Keratinocyte (primary cell): ENCODE results near the gene P4HB. TPM values are rescaled to one million over a fixed set of nuclear protein-coding genes. Genes with fewer than 3 reads are reported as not detected.
A peak's percentile ranks its signal among the peaks of the same experiment; 100 is the strongest.

Experiments
- DNase-seq: peaks from one replicate; pipeline ENCODE4 v3.0.0-alpha.2; 2011; ENCODE audit warnings: low read depth, missing footprints, low spot score
- FAIRE-seq: peaks from 2 replicates; lab custom pipeline; 2011; peaks lifted over from hg19 to GRCh38; lab: Jason Lieb, UNC
- H2AFZ ChIP-seq: 2 replicates; pipeline ENCODE4 v1.6.0; 2012; ENCODE audit warnings: low read length, control low read depth, inconsistent platforms; ENCODE audit not compliant: control insufficient read depth
- H3K27ac ChIP-seq: 2 replicates; pipeline ENCODE4 v1.5.1; 2011; ENCODE audit warnings: low read length; ENCODE audit not compliant: control insufficient read depth, insufficient read depth
- H3K27me3 ChIP-seq: 3 replicates; pipeline ENCODE4 v1.6.0; 2011; ENCODE audit warnings: low read length; ENCODE audit not compliant: control insufficient read depth, insufficient read depth; ENCODE audit errors: extremely low read depth
- H3K36me3 ChIP-seq, 2 experiments: 2 replicates in 1 of 2; 3 replicates in 1 of 2; pipeline ENCODE4 v1.5.1; 2011; ENCODE audit warnings: low read length in 2 of 2, mild to moderate bottlenecking in 1 of 2; ENCODE audit not compliant: control insufficient read depth in 2 of 2, insufficient read depth in 2 of 2; ENCODE audit errors: extremely low read depth in 1 of 2
- H3K4me1 ChIP-seq: 3 replicates; pipeline ENCODE4 v1.5.1; 2011; ENCODE audit warnings: low read length; ENCODE audit not compliant: control insufficient read depth, insufficient read depth; ENCODE audit errors: extremely low read depth
- H3K4me2 ChIP-seq: 3 replicates; pipeline ENCODE4 v1.6.0; 2011; ENCODE audit warnings: low read depth, low read length; ENCODE audit not compliant: control insufficient read depth, insufficient read depth; ENCODE audit errors: extremely low read depth
- H3K4me3 ChIP-seq, 3 experiments: fragments of 200-600 bp in 1 of 3; sonication (generic) in 1 of 3; 2 replicates in 2 of 3; 3 replicates in 1 of 3; pipeline ENCODE4 v1.5.1; 2011 to 2016; ENCODE audit warnings: low read length in 3 of 3, mild to moderate bottlenecking in 3 of 3, control low read depth in 2 of 3, inconsistent platforms in 1 of 3, low read depth in 1 of 3, mixed read lengths in 1 of 3, mixed run types in 1 of 3, moderate library complexity in 1 of 3; ENCODE audit not compliant: control insufficient read depth in 2 of 3, insufficient read depth in 2 of 3; ENCODE audit errors: extremely low read depth in 1 of 3
- H3K79me2 ChIP-seq: 2 replicates; pipeline ENCODE4 v1.6.0; 2012; ENCODE audit warnings: low read length; ENCODE audit not compliant: control insufficient read depth, insufficient read depth
- H3K9ac ChIP-seq: 3 replicates; pipeline ENCODE4 v1.6.0; 2011; ENCODE audit warnings: low read length; ENCODE audit not compliant: control insufficient read depth, insufficient read depth; ENCODE audit errors: extremely low read depth
- H3K9me1 ChIP-seq: 3 replicates; pipeline ENCODE4 v1.6.0; 2011; ENCODE audit warnings: low read length; ENCODE audit not compliant: control insufficient read depth, insufficient read depth; ENCODE audit errors: extremely low read depth
- H3K9me3 ChIP-seq: 2 replicates; pipeline ENCODE4 v1.5.1; 2012; ENCODE audit warnings: low read depth, low read length; ENCODE audit not compliant: control insufficient read depth
- H4K20me1 ChIP-seq: 3 replicates; pipeline ENCODE4 v1.6.0; 2011; ENCODE audit warnings: low read length; ENCODE audit not compliant: control insufficient read depth, insufficient read depth; ENCODE audit errors: extremely low read depth
- CTCF ChIP-seq, 3 experiments: IDR thresholded peaks in 1 of 3; conservative IDR thresholded peaks in 1 of 3; optimal IDR thresholded peaks in 1 of 3; 2 replicates in 2 of 3; 3 replicates in 1 of 3; pipeline versions ENCODE3 to v1.5.1; 2011; ENCODE audit warnings: low read length in 3 of 3, mild to moderate bottlenecking in 3 of 3, moderate library complexity in 2 of 3, control low read depth in 1 of 3, inconsistent platforms in 1 of 3; ENCODE audit not compliant: insufficient read depth in 2 of 3; ENCODE audit errors: extremely low read depth in 1 of 3
- EZH2 ChIP-seq: IDR thresholded peaks from one replicate; pipeline ENCODE4 v1.6.1; 2012; ENCODE audit warnings: inconsistent platforms, mild to moderate bottlenecking, low read length, moderate library complexity
- dilution Hi-C: fragments of 300-500 bp; cut with MboI; formaldehyde crosslinking; loops from one replicate; pipeline ENCODE4 v1.7.0; 2020; ENCODE audit warnings: low sequenced_read_pairs; ENCODE audit not compliant: extremely low pct_ligation_motif_present
- polyA plus RNA-seq, 5 experiments: library from polyadenylated mRNA; depleted of rRNA in 3 of 5; stranded (reverse) in 3 of 5; stranded (forward) in 1 of 5; unstranded in 1 of 5; fragments of >200 nt; gene quantifications; 1 replicate in 1 of 5; 2 replicates in 3 of 5; 3 replicates in 1 of 5; pipeline versions ENCODE4 v1.2.1 to v1.2.3, GENCODE V29; 2011 to 2012; ENCODE audit warnings: missing spikeins in 2 of 5, low read depth in 1 of 5, low replicate concordance in 1 of 5

P4HB gene
- polyA plus RNA-seq, 1 donor (not counting 4 experiments of a cell fraction or from before 2014, with no cell fraction given): 149 TPM

GRCh38 chr17:81867991-81868673 is 7.8 kb upstream of the P4HB start:
- Histone ChIP-seq H3K4me3 (no peak overlapping the region), H3K27ac (peak overlapping the region; percentile 40), H3K9ac (peak overlapping the region; percentile 22), H3K9me1 (peaks cover 5% of the 10 kb centered on the region), H3K4me1 (peaks cover 32% of the 10 kb centered on the region), H3K4me2 (peak overlapping the region; percentile 10), H3K9me3 (no peaks in the 10 kb centered on the region), H3K36me3 (peaks cover 19 to 34% of the 10 kb centered on the region in 2 experiments), H3K27me3 (no peaks in the 10 kb centered on the region), H3K79me2 (peaks cover 48% of the 10 kb centered on the region), H2AFZ (no peak overlapping the region), H4K20me1 (peaks cover 19% of the 10 kb centered on the region)
- dilution Hi-C loops: no loop called here
- TF ChIP-seq EZH2: no peak
- no peak for FAIRE-seq
- DNase-seq: no peak

GRCh38 chr17:81867170-81867990 is 7.0 kb upstream of the P4HB start:
- FAIRE-seq: no peak
- Histone ChIP-seq H3K4me1 (peaks cover 39% of the 10 kb centered on the region), H3K27ac (peak overlapping the region; percentile 40), H3K9me3 (no peaks in the 10 kb centered on the region), H3K4me3 (no peak overlapping the region), H3K79me2 (peaks cover 56% of the 10 kb centered on the region), H3K9ac (peak overlapping the region; percentile 22), H3K36me3 (peaks cover 21 to 38% of the 10 kb centered on the region in 2 experiments), H4K20me1 (peaks cover 19% of the 10 kb centered on the region), H3K4me2 (no peak overlapping the region), H2AFZ (no peak overlapping the region), H3K9me1 (peaks cover 7% of the 10 kb centered on the region), H3K27me3 (no peaks in the 10 kb centered on the region)
- TF ChIP-seq EZH2 (no peak), CTCF (optimal IDR thresholded peaks at IDR 0.05 in 1 of 3, IDR thresholded peaks at IDR 0.05 in 1 of 3, conservative IDR thresholded peaks at IDR 0.05 in 1 of 3; ENCODE audit: extremely low read depth in 1 of 3, insufficient read depth in 2 of 3, low read length in 3 of 3) (no peak)
- dilution Hi-C loops: no loop called here
- no peak for DNase-seq
